Left hindlimb (tissue), 1 donor: Measurements from ENCODE around the gene PPM1G.
"Not testable (repeated sequence)": the region's sequence is repeated elsewhere in the genome, so short reads cannot be mapped to it uniquely, and the experiment has no call there.

Experiments
- DNase-seq: peaks from one replicate; pipeline ENCODE4 v3.0.0-alpha.2; 2018

The PPM1G gene

DNA sequence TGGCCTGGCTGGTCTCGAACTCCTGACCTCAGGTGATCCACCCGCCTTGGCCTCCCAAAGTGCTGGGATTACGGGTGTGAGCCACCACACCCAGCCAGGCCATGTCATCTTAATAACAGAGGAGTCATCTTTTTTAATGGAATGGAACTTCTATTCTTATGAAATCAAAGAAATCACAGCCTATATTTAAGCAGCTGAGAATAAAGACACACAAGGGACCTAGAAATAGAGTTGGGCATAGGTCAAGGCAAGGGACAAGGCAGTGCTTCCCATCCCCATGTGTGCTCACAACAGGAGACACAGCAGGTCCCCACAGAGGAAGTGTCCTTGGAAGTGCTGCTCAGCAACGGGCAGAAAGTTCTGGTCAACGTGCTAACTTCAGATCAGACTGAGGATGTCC, 35.8 kb downstream of the PPM1G start:
- DNase-seq: no peak

DNA sequence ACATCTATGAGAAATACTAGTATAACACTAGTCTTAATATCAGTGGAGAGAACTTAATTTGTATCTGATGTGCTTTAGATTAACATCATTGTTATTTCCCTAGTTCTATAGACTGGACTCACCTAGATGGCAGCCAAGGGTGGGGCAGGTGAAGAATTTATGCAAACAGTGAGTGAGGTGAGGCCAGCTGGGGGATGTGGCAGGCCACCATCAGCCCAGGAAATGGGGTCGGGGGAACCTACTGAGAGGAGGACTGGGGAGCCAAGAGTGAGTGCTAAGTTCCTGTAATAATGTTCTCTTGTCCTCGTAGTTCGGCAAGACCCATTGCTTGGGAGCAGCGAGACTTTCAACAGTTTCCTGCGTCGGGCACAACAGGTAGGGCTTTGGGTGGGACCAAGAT, 36.5 kb downstream of the PPM1G start:
- DNase-seq: no peak

DNA sequence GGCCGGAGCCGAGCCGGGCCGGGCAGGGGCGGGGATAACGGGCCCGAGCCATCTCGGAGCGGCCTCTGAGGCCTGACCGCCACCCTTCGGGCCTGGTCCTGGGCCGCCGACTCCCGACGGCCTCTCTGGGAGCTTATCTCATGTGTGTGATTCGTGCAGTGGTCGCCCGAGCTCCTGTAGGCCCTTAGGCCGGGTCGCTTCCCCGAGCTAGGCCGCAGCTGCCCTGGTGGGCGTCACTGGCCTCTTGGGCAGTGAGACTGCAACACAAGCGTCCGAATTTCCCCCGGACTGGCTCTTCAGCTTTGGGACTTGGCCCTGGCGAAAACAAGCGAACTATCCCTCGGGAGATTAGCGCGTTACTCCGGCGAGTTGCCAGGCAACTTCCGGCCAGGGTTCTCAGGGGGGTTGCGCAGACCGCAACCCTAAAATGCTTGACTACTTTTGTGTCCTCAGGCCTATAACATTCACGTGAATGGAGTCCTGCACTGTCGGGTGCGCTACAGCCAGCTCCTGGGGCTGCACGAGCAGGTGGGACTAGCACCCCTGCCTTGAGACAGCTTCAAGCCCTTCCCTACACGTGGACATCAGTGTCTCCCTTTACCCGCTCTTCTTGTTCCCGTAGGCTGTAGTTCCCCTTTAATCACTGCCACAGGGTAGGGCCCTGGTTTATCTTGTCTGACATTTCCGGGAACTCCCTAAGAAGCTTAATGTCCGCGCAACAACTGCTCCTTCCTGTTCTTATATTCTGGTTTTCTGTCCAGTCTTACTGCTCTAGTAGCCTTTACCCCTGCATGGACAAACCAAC, 38.4 kb downstream of the PPM1G start:
- DNase-seq: peak; percentile 42

DNA sequence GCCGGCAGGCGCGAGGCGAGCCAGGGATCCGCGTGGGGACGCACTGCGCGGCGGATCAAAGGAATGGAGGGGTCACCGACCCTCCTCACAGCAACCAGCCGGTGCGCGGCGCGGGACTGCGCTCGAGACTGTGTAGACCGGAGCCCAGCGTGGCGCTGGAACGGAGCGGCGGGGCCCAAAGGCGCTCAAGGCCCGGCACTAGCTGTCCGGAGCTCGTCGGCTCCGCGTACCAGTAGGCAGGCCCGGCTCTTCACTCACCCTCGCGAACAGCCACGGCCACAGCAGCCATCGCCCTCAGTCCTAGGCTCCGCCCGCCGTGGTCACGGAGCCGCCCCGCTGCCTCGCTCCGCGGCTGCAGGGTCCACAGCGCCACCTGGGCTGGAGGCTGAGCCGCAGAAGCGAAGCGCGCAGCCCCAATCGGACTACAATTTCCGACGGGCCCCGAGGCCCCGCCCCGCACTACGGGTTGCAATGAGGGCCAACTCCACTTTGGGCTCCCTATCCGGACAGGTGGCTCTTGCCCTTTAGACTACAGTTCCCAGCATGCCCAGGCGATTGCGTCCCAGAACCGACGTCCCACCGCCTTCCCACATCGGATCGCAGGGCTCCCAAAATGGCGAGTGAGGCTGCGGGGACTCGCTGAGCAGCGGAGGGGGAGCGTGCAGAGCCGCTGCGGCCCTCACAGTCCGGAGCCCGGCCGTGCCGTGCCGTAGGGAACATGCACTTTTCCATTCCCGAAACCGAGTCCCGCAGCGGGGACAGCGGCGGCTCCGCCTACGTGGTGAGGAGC, 39.2 kb downstream of the PPM1G start, which contains the start of the genes EIF2B4 and SNX17:
TSS of gene EIF2B4 (minus strand) at position 313 of the 790 bp plus-strand sequence. CDS start at position 289, 24 bp downstream.
TSS of gene SNX17 (plus strand) at position 591 of the 790 bp plus-strand sequence. CDS start at position 719, 128 bp downstream.
- DNase-seq: peak; percentile 100

DNA sequence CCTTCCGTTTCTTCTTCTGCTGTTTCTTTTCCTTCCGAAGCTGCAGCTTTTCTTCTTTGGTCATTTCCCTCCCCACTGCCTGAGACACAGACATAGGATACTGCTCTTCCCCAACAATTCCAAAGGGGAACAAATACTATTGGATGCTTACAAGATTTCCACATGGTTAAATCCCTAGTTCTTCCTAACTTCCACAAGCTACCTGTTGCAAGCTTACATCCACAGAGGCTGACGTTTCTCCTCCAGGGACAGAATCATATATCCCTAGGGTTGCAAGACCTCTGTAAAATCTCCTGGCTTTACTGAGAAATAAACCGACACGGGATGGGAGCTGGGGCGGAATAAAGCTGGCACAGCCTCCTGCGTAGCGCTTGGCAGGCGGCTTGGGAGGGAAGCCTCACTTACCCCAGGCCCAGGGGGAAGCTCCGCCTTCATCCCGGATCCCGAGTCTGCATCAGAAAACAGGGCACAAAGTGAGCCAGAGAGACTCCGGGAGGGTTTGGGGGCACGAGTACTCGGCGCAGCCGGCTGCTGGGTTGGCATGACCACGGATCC, 39.8 kb downstream of the PPM1G start:
- DNase-seq: no peak

DNA sequence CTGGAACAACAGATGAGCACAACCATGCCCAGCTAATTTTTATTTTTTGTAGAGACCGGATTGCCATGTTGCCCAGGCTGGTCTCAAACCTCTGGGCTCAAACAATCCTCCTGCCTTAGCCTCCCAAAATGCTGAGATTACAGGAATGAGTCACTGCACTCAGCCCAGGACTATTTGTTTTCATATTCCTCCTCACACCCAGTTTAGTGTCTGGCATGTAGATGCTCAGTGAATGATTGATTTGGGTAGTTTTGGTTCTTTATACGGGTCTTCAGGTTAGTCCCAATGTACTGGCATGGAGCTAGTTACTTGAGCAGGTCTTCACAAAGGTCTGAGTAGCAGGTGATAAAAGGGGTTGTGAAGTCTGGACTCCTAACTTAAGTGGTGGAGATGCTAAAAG, 45.5 kb downstream of the PPM1G start:
- no peak for DNase-seq

DNA sequence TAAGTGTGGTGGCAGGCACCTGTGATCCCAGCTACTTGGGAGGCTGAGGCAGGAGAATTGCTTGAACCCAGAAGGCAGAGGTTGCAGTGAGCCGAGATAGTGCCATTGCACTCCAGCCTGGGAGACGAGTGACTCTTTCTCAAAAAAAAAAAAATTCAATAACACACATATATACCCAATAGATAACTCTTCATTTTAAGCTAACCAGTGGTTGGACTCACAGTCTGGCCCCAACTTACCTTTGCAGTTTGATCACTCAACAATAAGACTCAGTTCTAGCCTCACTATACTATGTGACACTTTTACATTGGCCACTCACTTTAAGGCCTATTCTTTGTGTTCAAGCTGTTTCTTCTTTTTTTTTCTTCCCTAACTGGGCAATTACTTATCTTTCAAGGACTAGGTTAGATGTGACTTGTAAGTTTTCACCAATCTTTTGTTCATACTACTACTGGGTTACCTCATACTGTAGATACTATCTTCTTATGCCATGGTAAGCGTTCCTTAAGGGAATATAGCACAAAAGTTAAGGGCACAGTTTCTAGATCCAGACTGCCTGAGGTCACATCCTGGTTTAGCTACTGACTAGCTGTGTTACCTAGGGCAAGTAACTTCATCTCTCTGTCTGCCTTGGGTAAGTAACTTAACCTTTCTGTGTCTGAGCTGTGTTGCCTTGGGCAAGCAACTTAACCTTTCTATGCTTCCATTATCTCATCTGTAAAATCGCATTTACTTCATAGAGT, 46.5 kb downstream of the PPM1G start:
- DNase-seq: no peak

DNA sequence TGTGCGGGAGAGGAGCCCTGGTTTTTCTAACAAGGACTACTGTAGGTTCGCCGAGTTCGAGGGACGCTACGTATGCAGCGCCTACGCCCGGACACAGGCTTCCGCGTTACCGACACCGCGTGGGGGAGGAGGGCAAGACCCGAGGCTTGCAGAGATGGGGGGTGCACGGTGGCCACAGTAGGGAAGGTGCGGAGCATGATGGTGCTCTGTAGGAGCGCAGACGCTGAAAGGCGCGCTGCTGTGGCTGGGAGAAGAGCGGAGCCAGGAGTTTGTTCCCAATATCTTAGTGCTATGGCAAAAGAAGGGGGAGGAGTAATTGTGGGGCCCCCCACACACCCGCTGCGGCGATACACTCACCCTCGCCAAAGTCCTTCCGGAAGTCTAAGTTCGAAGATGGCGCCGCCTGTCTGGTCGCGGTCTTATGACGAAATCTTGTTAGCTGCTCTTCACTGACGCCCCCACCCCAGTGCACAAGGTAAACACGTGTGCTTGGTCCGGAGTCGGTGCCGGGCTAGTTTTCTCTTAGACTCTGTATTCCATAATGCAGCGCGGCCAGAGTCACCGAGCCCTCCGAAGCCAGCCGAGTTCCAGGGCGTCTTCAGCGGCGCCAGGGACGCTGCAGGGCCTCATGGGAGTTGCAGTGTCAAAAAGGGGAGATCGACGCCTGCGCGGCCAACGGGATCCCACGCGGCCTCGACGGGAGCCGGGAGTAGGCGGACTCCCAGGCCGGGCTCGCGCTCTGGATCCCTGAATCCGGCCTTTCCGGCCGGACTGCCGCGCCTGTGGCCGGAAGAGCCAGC, 52.8 kb downstream of the PPM1G start, which contains the start of gene GTF3C2:
TSS of gene GTF3C2 (minus strand) at position 383 of the 800 bp plus-strand sequence. CDS start 13,210 bp downstream, outside the sequence.
- peak; percentile 95 for DNase-seq

DNA sequence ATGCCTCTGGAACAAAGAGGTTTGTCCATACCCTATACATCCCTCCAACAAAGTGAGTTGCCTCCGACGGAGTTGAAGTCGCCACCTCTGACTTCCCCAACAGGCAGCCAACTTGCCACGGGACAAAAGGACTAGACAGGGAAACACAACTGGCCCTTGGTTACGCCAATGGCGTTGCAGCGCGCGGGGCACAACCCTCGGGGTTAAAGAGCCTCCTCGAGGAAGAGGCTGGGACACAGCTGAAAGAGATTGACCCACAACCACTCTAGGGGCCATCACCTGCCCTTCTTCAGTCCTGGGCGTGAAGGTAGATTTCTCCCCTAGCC, 53.4 kb downstream of the PPM1G start:
- DNase-seq: no peak

DNA sequence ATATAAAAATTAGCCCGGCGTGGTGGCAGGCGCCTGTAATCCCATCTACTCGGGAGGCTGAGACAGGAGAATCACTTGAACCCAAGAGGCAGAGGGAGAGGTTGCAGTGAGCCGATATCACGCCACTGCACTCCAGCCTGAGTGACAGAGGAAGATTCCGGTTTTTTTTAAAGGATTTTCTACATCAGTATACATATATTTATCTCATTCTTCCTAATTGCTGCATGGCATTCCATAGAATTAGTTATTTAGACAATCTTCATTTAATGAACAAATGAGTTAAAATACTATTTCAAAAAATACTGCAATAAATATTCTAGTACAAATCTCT, 54.8 kb downstream of the PPM1G start:
- no peak for DNase-seq

DNA sequence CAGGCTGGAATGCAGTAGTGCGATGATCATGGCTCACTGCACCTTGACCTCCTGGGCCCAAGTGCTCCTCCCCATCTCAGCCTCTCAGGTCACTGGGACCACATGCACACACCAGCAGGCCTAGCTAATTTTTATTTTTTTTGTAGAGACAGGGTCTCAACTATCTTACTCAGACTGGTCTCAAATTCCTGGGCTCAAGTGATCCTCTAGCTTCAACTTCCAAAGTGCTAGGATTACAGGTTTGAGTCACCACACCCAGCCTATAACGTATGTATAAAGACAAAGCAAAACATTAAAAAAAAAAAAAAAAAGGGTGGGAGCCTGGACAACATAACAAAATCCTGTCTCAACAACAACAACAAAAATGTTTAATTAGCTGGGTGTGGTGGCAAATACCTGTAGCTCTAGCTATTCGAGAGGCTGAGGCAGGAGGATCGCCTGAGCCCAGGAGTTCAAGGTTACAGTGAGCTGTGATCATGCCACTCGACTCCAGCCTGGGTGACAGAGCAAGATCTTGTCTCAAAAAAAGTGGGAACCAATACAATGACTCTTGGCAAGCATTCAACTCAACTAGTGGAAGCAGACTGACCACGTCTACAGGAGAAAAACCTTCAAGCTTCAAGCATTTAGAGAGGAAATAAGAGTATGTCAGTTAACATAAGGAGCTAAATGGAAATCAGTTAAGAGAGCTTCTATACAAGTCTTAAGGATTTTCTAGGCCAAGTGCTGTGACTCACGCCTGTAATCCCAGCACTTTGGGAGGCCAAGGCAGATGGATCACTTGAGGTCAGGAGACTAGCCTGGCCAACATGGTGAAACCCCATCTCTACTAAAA, 55.4 kb downstream of the PPM1G start:
- no peak for DNase-seq

DNA sequence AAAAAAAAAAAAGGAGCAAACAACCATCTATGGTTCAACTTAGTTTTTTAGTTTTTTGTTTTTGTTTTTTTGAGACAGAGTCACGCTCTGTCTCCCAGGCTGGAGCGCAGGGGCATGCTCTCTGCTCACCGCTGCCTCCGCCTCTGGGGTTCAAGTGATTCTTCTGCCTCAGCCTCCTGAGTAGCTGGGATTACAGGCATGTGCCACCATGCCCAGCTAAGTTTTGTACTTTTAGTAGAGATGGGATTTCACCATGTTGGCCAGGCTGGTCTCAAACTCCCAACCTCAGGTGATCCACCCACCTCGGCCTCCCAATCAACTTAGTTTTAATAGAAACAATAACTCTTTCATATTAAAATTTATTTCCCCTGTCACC, 56.0 kb downstream of the PPM1G start:
- DNase-seq: not testable (repeated sequence)

DNA sequence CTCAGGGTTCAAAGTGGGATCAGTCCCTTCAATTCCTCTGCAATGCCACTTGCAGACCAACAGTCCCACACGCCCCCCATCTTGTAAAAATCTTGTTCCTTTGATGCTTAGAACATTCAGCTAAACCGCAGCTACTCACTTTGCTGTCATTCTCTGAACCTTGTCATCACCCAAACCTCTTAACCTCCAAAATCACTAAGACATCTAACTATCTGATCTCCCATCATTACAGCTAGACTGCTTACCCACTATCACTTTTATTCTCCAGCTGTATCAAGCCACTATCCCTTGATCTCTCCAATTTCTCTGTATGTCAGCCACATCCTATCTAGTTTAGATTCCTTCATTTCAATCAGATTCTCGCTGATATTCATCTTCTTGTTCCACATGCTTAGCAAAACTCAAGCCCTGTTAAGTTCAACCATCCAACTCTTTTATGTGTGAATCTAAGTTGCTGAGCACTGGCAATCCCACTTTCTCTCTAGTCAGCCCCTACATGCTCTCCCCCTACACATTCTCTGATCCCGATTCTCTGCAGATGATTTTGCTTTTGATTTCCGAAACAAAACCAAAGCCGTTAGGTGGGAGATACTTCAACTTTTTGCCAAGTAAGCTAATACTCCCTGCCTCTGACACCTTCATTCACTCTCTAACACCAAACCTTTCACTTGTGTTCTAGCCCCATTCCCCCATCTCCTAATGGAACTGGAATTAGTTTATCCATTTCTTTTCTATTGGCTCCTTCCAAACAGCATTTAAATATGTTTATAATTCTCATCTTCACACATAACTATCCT, 57.4 kb downstream of the PPM1G start:
- no peak for DNase-seq

DNA sequence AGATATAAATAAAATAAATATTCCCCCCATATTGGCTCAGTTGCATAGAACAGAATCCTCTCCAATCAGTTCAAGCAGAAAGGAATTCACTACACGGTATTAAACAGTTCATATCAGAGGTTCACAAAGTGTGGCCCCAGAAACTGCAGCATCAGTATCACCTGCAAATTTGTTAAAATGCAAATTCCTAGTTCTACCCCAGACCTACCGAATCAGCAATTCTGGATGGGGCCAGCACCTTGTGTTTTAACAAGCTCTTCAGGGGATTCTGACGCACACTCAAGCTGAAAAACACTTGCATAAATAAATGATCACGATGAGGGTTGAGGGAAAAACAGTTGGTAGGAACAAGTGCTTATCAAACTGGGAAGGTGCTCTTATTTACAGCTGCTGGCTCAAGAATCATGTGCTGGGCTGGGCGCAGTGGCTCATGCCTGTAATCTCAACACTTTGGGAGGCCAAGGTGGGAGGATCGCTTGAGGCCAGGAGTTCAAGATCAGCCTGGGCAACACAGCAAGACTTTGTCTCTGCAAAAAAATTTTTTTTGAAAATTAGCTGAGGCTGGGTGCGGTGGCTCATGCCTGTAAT, 59.2 kb downstream of the PPM1G start:
- DNase-seq: no peak

DNA sequence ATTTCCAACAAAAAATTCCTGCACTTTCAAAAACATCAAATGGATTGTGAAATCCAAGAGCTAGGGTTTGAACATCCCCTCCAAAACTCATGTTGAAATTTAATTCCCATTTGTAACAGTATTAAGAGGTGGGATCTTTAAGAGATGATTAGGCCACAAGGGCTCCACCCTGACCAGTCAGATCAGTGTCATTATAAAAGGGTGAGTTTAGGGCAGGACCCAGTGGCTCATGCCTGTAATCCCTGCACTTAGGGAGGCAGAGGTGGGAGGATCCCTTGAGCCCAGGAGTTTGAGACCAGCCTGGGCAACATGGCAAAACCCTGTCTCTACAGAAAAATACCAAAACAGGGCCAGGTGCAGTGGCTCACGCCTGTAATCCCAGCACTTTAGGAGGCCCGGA, 61.8 kb downstream of the PPM1G start:
- DNase-seq: no peak

DNA sequence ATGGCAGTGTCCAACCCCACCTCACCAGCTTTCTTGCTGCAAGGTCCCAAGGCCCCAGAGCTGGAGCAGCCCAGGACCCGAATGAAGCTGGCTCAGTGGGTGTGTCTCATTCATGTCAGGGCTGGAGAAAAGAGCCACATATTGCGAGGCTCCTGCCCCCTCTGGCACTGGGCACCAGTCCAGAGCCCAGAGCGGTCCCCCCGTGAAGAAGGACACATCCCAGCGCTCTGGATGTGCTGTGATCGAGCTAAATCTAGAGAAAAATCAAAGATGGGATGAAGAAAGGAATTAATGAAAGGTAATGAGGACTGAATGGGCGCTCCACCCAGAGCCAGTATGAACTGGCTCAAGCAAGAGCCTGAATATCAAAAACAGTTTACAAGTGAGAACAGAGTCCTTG, 73.2 kb downstream of the PPM1G start:
- no peak for DNase-seq

DNA sequence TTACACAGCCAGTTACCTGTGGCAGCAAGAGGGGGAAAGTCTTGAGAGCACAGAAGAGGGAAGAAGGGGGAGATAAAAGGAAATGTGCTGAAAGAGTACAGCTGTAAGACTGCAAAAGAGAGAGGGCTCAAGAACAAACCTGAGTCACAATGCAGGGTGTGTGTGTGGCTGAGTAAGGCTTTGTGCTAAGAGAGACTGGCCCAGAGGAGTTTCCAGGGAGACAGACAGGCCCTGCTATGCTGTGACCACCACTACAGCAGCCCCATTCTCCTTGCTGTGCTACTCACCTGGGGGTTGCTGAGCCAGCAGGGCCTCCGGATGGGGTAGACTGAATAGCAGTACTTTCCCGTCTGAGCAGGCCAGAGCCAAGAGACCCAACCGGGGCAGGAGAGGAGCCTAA, 74.1 kb downstream of the PPM1G start:
- DNase-seq: no peak
